ENCODE measurements around the gene MAN2C1.
"Not testable (repeated sequence)": the region's sequence is repeated elsewhere in the genome, so short reads cannot be mapped to it uniquely, and the experiment has no call there.

The MAN2C1 gene

DNA sequence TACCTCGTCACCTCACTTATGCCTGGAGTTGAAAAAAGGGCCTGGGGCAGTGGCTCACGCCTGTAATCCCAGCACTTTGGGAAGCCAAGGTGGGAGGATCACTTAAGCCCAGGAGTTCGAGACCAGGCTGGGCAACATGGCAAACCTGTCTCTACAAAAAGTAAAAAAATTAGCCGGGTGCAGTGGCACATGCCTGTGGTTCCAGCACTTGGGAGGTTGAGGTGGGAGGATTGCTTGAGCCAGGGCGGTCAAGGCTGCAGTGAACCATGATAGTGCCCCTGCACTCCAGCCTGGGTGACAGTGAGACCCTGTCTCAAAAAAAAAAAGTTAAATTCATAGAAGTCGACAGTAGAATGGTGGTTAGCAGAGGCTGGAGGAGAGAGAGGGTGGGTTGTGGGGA is 26.2 kb downstream of the MAN2C1 start:
- DNase-seq: no peak

DNA sequence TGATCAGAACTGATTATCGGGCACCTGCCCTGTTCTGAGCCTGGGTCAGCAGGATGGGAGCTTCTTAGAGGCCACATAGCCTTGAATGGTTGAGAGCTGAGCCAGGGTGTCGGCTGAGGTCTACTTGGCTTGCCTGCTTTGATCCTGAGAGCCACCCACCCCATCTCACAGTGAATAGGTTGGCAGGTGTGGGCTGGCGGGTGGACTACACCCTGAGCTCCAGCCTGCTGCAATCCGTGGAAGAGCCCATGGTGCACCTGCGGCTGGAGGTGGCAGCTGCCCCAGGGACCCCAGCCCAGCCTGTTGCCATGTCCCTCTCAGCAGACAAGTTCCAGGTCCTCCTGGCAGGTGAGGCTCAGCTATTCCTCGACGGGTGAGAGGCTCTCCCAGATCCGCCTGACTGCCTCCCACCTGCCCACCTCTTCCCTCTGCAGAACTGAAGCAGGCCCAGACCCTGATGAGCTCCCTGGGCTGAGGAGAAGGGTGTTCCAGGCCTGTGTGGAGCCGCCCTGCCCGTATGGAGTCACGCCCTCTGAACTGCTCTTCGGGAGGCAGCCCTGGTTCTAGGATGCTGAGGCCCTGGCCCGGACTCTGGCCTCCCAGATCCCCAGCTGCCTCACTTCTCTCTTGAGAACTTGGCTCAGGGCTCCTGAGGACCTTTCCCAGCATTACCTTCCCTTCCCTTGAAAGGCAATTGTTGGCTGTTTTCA is 28.7 kb downstream of the MAN2C1 start:
- no peak for DNase-seq

DNA sequence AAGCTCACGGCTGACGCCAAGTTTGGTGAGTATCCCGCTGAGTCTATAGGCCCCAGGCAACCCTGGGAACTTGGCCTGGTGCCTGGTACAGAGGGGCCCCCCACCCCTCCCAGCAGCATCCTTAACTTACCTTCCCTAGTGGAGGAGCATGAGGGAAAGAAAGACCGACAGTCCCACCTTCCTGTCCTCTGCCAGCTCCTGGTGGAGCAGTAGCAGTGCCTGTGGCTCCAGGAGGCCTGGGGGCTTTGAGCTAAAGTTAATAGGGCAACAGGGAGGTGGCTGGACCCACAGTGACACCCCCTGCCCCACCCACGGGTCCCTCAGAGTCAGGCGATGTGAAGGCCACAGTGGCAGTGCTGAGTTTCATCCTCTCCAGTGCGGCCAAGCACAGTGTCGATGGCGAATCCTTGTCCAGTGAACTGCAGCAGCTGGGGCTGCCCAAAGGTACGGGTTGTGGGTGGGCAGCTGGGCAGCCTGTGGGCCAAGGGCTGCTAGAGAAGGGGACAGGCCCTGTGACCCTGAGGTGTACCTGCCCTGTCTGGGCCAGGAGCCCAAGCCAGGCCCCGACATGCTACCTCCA is 29.7 kb downstream of the MAN2C1 start:
- DNase-seq: no peak

DNA sequence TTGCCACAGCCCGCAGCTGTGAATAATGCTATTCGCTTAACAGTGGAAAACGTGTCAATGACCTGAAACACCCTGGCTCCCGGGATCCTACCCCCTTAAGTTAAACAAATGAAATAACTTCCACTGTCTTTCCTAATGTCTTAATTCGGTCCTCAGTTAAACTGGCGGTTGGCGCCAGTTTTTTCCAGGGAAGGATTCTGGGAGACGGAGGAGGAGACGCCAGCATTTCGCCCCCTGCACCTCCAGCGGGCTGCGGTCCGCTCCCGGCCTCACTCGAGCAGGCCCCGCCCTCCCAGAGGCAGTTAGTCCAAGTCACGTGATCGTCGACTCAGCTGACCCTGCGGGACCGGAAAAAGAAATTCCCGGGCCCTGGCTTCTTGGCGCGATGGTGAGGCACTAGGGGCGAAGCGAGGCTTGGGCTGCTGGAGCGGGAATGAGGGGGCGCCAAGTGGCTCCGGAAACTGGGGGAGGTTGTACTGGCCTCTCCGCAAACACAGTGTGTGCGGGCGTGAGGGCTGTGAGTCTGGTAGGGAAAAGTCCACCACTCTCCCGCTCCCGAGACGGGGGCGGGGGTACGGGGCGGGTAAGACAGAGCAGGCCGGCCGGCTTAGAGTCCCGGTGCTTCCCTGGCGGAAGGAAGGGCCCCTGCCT is 32.6 kb downstream of the MAN2C1 start, which contains the start of gene COMMD4:
COMMD4 (plus strand) TSS at position 359 of the 651 bp plus-strand sequence; CDS start at position 386, 27 bp downstream.
- DNase-seq: peak; percentile 97

DNA sequence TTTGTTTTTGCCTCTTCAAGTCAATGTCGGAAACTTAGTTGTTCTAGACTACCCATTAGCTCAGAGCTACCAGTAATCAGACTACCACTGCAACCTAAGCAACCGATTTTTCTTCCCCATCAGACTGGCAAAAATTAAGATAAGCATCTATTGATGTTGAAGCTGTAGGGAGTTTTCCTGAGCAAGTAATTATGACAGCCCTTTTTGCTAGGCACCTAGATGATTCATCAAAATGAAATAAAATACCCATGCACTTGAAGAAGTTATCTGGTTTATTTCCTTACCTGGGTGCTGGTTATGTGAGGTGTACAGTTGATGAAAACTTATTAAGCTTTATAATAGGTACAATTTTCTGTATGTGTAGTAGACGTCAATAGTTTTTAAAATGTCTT is 33.1 kb downstream of the MAN2C1 start:
- no peak for DNase-seq

DNA sequence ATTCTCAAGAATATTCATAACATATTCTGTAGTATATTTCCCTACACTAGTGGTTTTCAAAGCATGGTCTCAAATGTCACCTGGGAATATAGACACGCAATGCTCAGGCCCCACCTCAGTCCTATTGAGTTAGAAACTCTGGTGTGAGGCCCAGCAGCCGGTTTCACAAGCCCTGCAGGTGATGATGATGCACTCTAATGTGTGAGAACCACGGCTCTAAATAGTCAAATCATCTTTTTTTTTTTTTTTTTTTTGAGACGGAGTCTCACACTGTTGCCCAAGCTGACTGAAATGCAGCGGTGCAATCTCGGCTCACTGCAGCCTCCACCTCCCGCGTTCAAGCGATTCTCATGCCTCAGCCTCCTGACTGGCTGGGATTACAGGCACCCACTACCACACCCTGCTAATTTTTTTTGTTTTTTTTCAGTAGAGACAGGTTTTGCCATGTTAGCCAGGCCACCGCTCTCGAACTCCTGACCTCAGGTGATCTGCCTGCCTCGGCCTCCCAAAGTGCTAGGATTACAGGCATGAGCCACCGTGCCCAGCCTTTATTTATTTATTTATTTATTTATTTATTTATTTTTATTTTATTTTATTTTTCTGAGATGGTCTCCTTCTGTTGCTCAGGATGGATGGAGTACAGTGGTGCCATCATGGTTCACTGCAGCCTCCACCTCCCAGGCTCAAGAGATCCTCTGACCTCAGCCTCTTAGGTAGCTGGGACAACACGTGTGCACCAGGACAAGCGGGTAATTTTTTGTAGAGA is 34.6 kb downstream of the MAN2C1 start:
- peak; percentile 42 for DNase-seq

DNA sequence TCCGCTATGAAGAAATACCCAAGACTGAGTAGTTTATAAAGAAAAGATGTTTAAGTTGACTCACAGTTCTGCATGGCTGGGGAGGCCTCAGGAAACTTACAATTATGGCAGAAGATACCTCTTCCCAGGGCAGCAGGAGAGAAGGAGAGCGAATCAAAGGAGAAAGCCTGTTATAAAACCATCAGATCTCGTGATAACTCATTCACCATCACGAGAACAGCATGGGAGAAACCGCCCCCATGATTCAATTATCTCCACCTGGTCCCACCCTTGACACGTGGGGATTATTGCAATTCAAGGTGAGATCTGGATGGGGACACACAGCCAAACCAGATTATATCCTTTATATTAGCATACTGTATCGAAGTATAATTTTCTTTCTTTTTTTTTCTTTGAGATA is 36.3 kb downstream of the MAN2C1 start:
- DNase-seq: not testable (repeated sequence)

DNA sequence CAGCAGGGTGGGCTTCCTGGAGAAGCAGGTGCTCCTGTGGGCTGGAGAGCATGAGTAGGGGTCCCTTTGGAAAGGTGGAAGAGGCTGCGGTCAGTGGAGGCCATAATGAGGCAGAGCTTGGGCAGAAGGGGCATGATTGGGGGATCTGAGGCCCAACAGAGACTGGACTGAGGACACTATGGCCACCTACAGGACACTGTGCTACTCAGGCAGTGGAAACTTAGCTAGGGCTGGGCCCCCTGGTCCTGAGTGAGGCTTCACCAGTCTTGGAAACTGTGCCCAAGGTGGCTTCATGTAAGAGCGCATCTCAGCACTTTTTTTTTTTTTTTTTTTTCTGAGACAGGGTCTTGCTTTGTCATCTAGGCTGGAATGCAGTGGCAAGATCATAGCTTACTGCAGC is 38.8 kb downstream of the MAN2C1 start:
- DNase-seq: no peak

DNA sequence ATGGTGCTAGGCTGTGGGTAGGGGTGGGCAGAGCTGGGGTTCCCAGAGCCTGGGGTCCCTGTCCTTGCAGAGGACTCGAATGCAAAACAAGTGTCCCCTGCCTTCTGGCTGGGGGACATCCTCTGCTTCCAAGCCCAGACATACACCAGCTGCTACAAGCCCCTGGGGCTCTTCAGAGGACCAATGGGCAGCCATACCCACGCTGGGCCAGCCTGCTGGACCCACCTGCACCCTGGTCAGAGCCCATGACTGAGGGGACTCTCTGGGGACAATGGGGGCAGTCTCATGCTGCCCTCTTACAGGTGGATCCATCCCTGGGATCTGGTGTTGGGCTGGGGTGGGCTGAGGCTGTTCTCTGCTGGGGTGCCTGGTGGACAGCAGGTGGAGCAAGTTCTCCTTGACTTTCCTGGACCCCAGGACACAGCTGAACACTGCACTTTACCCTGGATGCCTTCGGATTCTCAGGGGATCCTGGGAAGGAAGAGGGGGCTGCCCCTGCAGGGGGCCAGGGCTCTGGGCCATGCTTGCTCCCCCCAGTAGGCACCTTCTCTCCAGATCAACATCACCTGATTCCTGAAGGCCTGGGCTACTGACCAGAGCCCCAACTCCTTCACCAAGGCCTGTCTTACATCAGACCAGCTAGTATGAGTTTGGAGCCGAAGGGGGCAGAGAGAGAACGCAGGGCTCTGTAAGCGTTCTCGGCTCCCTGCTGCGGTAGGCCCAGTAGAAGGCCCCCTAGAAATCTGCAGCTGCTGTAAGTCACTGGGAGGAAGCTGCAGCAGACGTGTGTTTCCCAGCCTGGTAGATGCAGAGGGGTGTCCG is 39.7 kb downstream of the MAN2C1 start:
- DNase-seq: no peak

DNA sequence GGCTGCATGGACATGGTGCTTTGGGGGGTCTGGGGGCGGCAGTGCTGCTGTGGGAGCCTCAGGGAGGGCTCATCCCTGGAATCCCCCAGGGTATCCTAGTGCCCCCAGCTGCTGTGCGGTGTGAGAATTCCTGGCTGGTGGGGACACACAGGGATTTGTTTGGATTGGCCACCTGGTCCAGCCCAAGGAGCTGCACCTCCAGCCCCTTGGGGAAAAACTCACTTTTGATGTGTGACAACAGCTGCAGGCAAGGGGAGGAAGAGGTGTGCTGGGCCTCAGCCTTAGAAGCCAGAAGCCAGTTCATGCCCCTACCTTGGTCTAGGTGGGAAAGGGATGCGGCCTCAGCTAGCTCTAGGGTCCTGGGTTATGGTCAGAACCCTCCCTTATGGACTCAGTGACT is 40.9 kb downstream of the MAN2C1 start:
- no peak for DNase-seq

DNA sequence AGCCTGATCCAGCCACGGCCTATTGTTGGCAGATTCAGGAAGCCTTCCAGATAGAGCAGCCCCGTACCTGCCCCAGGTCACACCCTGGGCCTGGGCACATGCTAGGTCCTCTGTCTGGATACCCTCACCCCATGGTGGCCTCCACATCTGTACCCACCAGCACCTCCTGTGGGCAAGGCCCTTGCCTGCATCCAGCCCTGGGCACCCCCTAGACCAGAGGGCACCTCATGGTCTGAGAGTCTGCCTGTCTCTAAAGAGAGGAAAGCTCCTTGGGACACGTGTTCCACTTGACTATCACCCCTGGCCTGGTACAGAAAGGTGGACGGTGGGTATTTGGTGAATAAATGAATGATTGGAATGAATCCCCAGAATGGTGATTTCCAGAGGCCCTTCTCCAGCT is 41.4 kb downstream of the MAN2C1 start:
- DNase-seq: no peak

DNA sequence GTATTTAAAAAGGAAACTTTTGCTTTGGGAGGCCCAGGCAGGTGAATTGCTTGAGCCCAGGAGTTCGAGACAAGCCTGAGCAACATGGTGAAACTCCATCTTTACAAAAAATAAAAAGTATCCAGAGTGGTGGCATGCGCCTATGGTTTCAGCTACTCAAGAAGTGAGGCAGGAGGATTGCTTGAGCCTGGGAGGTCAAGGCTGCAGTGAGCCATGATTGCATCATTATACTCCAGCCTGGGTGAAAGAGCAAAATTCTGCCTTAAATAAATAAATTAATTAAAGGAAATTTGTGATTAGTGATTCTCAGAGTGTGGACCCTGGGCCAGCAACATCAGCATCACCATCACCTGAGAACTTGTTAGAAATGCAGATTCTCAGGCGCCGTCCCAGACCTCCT is 42.5 kb downstream of the MAN2C1 start:
- DNase-seq: no peak

DNA sequence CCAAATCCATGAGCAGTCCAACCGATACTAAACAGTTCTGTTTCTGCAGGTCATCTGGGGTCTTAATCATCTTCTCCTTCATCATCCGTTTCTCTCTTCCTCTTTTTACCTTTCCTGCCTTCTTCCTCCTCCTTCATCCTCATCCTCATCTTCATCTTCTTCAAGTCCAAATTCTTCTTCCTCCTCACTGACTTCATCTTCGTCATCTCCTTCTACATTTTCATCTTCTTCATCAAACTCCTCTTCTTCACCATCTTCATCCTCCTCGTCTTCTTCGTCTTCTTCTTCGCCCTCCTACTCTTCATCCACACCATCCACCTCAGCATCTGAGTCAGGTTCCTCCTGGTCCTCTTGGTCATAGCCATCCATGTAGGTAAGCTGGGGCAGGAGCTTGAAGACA is 46.7 kb downstream of the MAN2C1 start:
- DNase-seq: no peak

DNA sequence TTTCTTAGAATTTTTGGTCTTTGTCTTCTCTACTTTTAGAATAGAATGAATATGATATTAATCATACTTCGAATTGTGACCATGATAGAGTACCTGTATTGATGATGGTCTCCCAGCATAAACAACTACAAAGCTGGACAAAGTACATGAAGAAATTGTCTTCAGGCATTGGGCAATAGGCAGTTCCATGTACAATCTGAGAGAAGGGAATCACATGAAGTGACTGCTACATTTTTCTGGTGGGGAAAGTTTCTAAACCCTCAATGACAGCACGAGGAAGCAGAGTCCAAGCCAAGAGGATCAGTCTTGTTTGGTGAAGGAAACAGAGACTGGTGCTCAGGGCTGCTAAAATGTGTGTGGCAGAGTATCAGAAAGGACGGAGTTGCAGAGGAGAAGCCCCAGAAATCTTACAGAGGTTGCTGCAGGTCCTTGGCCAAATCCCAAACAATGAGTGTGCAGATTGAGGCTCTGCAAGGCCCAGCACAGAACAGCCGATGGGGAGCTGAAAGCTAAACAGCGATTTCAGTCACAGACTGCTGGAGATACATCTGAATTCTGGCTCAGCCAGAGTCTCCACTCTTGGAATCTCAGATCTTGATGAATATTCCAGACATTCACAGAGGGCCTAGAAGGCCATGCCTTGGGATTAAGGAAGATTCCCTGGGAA is 49.0 kb downstream of the MAN2C1 start:
- not testable (repeated sequence) for DNase-seq

DNA sequence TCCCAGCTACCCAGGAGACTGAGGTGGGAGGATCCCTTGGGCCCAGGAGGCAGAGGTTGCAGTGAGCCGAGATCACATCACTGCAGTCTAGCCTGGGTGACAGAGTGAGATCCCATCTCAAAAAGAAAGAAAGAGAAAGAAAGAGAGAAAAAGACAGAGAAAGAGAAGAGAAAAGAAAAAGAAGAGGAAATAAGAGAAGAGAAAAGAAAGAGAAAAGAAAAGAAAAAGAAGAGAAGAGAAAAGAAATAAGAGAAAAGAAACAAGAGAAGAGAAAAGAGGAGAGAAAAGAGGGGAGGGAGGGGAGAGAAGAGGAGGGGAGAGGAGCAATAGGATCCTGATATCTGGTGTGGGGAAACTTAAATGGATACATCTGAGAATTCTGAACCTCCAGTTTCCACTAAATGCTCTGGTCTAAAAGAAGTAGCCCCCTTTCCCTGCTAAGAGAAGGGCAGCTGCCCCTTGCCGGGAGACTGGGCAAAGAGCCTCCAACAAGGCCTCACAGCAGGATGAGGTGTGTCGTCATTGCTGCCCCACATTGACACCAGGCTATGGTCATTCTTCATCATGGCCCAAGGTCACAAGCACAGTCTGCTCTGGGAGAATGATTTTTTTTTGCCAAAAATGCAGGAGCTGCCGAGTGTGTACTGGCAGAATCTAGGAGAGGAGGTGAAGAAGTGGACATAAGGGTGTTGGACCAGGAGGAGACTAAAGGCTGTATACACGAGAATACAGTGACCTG is 53.7 kb downstream of the MAN2C1 start:
- DNase-seq: no peak

DNA sequence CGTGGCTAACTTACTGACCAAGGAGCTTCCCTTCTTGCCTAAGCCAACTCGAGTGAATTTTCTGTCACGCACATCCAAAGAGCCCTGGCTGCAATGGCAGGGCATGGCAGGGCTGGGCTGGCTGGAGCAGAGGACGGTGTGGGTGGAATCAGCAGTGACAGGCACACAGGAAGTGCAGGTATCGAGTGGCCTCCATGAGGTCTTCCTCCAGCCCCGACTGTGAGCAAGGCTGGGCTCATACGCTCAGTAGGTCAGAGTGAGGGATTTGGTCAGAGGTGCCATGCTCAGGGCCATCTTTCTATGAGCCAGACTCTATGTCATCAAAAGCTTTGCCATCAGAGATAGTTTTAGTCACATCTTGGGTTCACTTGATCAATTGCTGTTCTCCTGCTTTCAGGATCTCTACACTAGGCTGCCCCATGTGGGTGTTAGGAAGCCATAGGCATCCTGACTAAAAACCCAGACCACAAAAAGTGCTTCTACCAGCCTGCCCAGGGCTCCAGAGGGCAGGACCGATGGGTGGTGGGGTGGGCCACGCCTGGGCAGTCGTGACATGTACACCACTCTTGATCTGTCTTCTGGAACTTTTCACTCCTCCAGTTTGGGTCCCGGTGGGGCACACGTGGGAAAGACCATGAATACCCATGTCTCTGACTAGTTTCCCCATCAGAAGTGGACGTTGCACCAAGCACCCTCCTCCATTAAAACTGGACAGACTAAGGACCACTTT is 55.1 kb downstream of the MAN2C1 start:
- DNase-seq: no peak

DNA sequence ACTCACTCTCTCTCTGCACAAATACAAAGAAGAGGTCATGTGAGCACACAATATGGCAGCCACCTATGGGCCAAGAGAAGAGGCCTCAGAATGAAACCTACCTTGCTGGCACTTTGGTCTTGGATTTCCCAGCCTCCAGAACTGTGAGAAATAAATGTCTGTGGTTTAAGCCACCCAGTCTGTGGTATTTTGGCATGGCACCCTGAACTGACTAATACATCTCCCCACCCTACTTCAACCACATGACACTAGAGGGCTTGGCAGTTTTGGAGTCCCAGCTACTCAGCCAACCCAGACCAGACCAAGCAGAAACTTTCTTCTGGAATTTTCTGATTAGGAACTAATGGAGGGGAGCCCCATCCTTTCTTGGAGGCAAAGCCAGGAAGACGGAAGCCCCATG is 55.9 kb downstream of the MAN2C1 start:
- DNase-seq: not testable (repeated sequence)

DNA sequence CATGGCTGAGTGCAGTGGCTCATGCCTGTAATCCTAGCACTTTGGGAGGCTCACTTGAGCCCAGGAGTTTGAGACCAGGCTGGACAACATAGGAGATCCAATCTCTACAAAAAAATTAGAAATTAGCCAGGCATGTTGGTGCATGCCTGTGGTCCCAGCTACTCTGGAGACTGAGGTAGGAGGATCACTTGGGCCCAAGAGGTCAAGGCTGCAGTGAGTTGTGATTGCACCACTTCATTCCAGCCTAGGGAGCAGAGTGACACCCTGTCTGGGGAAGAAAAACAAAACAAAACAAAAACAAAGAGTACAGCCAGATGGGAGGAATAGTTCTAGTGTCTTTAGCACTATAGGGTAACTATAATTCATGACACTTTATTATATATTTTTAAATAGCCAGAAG is 58.7 kb downstream of the MAN2C1 start:
- no peak for DNase-seq

DNA sequence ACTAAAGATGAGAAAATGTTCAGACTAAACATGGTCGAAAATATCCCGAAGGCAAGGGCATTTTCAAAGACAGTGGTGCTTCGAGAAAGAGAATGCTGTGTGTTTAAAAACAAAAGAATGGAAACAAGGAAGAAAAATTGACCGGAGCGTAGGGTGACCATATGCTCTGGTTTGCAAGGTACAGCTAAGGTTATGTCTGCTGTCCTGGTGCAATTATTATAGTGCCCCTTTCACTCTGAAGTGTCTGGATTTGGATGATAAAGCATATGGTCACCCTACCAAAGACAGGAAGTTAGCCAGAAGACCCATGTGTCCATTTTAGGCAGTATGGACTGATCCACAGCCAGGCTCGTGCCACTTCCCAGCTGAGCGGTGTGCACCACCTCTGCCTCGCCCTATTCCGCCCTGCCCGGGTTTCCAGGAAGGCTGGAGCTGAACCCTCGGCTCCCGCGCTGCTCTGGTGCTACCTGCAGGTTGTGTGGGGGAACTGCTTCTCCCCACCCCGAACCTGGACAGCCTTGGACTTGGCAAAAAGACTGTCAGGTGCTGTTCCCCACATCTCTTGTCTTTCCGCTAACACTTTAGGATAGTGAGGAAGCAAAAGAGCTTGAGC is 60.5 kb downstream of the MAN2C1 start:
- peak; percentile 81 for DNase-seq

DNA sequence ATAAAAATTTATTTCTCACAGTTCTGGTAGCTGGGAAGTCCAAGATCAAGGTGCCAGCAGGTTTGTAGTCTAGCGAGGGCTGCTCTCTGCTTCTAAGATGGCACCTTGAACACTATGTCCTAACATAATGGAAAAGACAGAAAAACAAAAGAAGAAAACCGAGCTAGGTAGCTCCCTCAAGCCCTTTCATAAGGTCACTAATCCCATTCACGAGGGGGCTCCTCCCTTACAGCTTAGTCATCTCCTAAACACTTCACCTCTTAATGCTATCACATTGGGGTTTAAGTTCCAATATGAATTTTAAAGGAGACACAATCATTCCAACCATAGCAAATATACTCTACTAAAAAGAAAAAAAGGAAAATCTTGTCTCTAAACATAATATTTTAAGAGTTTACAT is 62.2 kb downstream of the MAN2C1 start:
- no peak for DNase-seq
